ENCODE measurements around the gene POGK. TPM values are rescaled to one million over a fixed set of nuclear protein-coding genes. Genes with fewer than 3 reads are reported as not detected.

POGK gene
- total and polyA plus RNA-seq, 10 of the 15 experiments (the other 5 are each of a cell fraction or from before 2014, with no cell fraction given), result 5.3 to 34.6 (median 18.7) TPM

- TF ChIP-seq MEF2A (IDR thresholded peaks at IDR 0.05; ENCODE audit: insufficient read depth, low read depth, low read length), result 0 out of 2 replicates have a peak, but pooled peaks have one; percentile 8
- no peak for TF ChIP-seq NFYA (IDR thresholded peaks at IDR 0.05; ENCODE audit: borderline replicate concordance, low read depth, low read length)
- peak; percentile 84 for TF ChIP-seq IKZF1 (conservative IDR thresholded peaks at IDR 0.05)
- no peak for TF ChIP-seq RAD21 (IDR thresholded peaks at IDR 0.05; ENCODE audit: insufficient read depth, low read depth, low read length)
- TF ChIP-seq USF2 (IDR thresholded peaks at IDR 0.05; ENCODE audit: borderline replicate concordance, low read depth, low read length), result peak; percentile 50
- TF ChIP-seq KDM1A (IDR thresholded peaks at IDR 0.05; ENCODE audit: borderline replicate concordance), result no peak
- TF ChIP-seq PAX5 (IDR thresholded peaks at IDR 0.05; ENCODE audit: borderline replicate concordance, low read depth, low read length), result peak; percentile 47; the same call in 1 of the 2 replicates
- no peak for TF ChIP-seq HCFC1 (IDR thresholded peaks at IDR 0.05; ENCODE audit: low read length)
- peak; percentile 83; the same call in 2 of the 3 replicates for TF ChIP-seq POU2F2 (IDR thresholded peaks at IDR 0.05; ENCODE audit: borderline replicate concordance, low read depth, low read length)
- TF ChIP-seq CBFB (IDR thresholded peaks at IDR 0.05; ENCODE audit: low read depth), result 0 out of 2 replicates have a peak, but pooled peaks have one; percentile 36
- no peak for TF ChIP-seq HDAC2 (IDR thresholded peaks at IDR 0.05)
- TF ChIP-seq CHD2 (IDR thresholded peaks at IDR 0.05; ENCODE audit: borderline replicate concordance, low read depth, low read length), result peak; percentile 71
- TF ChIP-seq EP300 (IDR thresholded peaks at IDR 0.05; ENCODE audit: borderline replicate concordance in 1 of 2, control insufficient read depth in 1 of 2, low read depth in 2 of 2, low read length in 2 of 2), result no peak
- no peak for TF ChIP-seq FOS (IDR thresholded peaks at IDR 0.05; ENCODE audit: borderline replicate concordance, extremely low read depth, insufficient read length)
- peak; percentile 64 for TF ChIP-seq CREB1 (IDR thresholded peaks at IDR 0.05; ENCODE audit: low read depth)
- no peak for TF ChIP-seq SIN3A (IDR thresholded peaks at IDR 0.05; ENCODE audit: low read depth, low read length)
- no peak for TF ChIP-seq MTA2 (IDR thresholded peaks at IDR 0.05; ENCODE audit: low read depth)
- peak; percentile 96 for TF ChIP-seq MAX (IDR thresholded peaks at IDR 0.05; ENCODE audit: low read depth, low read length)
- TF ChIP-seq TBL1XR1 (IDR thresholded peaks at IDR 0.05; ENCODE audit: low read depth, low read length), result peak; percentile 50; the same call in 1 of the 2 replicates
- TF ChIP-seq SREBF2 (IDR thresholded peaks at IDR 0.05; ENCODE audit: low read length), result no peak
- peak; percentile 52 for TF ChIP-seq MYC (IDR thresholded peaks at IDR 0.05; ENCODE audit: insufficient read depth, insufficient read length, insufficient replicate concordance, low read length, severe bottlenecking)
- TF ChIP-seq SREBF1 (IDR thresholded peaks at IDR 0.05; ENCODE audit: low read length), result no peak
- TF ChIP-seq CBX5 (IDR thresholded peaks at IDR 0.05; ENCODE audit: low read depth), result no peak
- TF ChIP-seq EGR1 (IDR thresholded peaks at IDR 0.05; ENCODE audit: borderline replicate concordance in 1 of 2, low read depth in 2 of 2, low read length in 2 of 2), result peak in 1 of 2 experiments; percentile 49; a peak in 1 of 3 replicates
- no peak for TF ChIP-seq PAX8 (IDR thresholded peaks at IDR 0.05)
- no peak for TF ChIP-seq ZBTB33 (IDR thresholded peaks at IDR 0.05)
Observed at GRCh38 chr1:166838766-166839599, at the start of gene POGK (continued).
